ENCODE measurements around the gene AIPL1. TPM values are rescaled to one million over a fixed set of nuclear protein-coding genes. Genes with fewer than 3 reads are reported as not detected.
A peak's percentile ranks its signal among the peaks of the same experiment; 100 is the strongest.

AIPL1 gene
- total and polyA plus RNA-seq, 2 of the 13 experiments (the other 11 are each of a cell fraction or from before 2014, with no cell fraction given): not detected

GRCh38 chr17:6443692-6444570, 9.0 kb upstream of the AIPL1 start, which contains the start of gene PIMREG (continued):
- TF ChIP-seq TFDP1 (CRISPR knock-in tag; IDR thresholded peaks at IDR 0.05; ENCODE audit: borderline replicate concordance) (peak; percentile 95), TCF7 (IDR thresholded peaks at IDR 0.05; ENCODE audit: low read depth) (no peak), ZNF12 (CRISPR knock-in tag; IDR thresholded peaks at IDR 0.05) (no peak), YEATS4 (CRISPR knock-in tag; IDR thresholded peaks at IDR 0.05; ENCODE audit: borderline replicate concordance) (peak; percentile 79; the same call in 1 of the 2 replicates), ZFP36 (IDR thresholded peaks at IDR 0.05; ENCODE audit: borderline replicate concordance, low read depth, low read length, partially characterized antibody) (no peak), ZNF770 (CRISPR knock-in tag; IDR thresholded peaks at IDR 0.05) (no peak), ZHX2 (IDR thresholded peaks at IDR 0.05; ENCODE audit: low read depth) (no peak), ZHX2 (CRISPR knock-in tag; IDR thresholded peaks at IDR 0.05; ENCODE audit: borderline replicate concordance) (no peak), RXRB (CRISPR knock-in tag; IDR thresholded peaks at IDR 0.05; ENCODE audit: borderline replicate concordance) (no peak; the same call in 1 of the 2 replicates), BRF2 (CRISPR knock-in tag; IDR thresholded peaks at IDR 0.05) (peak; percentile 76; the same call in 1 of the 2 replicates), ARID2 (CRISPR knock-in tag; IDR thresholded peaks at IDR 0.05; ENCODE audit: borderline replicate concordance) (peak; percentile 94), FOXP4 (CRISPR knock-in tag; IDR thresholded peaks at IDR 0.05) (no peak; the same call in 1 of the 2 replicates), ZNF33A (CRISPR knock-in tag; IDR thresholded peaks at IDR 0.05; ENCODE audit: borderline replicate concordance) (no peak), KDM2A (CRISPR knock-in tag; IDR thresholded peaks at IDR 0.05; ENCODE audit: borderline replicate concordance, low read depth) (peak; percentile 56; the same call in 1 of the 2 replicates), ELF4 (CRISPR knock-in tag; IDR thresholded peaks at IDR 0.05; ENCODE audit: borderline replicate concordance) (no peak)
